MM.1S (cell line): ENCODE results near the gene SLC22A17.

Source experiments
- EZH2 ChIP-seq: fragments of 300-600 bp; sonication (generic); optimal IDR thresholded peaks from 2 replicates; pipeline ENCODE3; 2017; ENCODE audit warnings: low read depth, mild to moderate bottlenecking, antibody characterized with exemption, low read length, mixed read lengths
- TF ChIP-seq, protein P1 (sequence below): fragments of 300-600 bp; sonication (generic); IDR thresholded peaks from 2 replicates; pipeline ENCODE4 v1.5.1; 2016; ENCODE audit warnings: antibody characterized with exemption, low read length, mixed read lengths

DNA sequence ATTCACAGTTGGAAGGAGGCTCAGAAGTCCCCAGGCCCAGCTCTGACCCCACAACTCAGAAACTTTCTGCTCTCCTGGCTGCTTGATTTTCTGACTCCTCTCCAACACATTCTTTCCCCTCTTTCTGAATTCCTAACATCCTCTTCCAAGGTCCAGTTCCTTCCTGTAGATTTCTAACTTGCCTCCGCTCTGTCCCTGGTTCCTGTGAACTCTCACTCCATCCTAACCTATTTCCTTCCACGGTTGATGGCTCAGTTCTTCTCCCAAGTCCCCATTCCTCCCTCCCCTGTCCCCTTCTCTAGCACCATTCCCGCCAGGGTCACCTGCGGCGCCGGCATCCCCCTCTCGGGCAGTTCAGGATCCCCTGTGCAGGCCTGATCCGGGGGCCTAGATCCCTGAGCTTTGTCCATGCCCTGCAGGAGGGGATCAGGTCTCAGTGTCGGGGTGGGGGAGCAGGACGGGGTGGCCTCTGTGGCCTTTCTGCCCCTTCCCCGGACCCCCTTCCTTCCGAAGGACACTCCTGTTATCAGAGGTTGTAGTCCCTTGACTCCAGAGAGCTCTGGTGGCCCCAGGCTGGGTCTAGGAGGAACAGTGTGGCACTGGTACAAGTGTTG is 6.0 kb upstream of the SLC22A17 start:
- TF ChIP-seq, protein P1, sequence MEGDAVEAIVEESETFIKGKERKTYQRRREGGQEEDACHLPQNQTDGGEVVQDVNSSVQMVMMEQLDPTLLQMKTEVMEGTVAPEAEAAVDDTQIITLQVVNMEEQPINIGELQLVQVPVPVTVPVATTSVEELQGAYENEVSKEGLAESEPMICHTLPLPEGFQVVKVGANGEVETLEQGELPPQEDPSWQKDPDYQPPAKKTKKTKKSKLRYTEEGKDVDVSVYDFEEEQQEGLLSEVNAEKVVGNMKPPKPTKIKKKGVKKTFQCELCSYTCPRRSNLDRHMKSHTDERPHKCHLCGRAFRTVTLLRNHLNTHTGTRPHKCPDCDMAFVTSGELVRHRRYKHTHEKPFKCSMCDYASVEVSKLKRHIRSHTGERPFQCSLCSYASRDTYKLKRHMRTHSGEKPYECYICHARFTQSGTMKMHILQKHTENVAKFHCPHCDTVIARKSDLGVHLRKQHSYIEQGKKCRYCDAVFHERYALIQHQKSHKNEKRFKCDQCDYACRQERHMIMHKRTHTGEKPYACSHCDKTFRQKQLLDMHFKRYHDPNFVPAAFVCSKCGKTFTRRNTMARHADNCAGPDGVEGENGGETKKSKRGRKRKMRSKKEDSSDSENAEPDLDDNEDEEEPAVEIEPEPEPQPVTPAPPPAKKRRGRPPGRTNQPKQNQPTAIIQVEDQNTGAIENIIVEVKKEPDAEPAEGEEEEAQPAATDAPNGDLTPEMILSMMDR, result no peak
- TF ChIP-seq EZH2, result no peak
